ENCODE results near the gene ITLN1.

DNA sequence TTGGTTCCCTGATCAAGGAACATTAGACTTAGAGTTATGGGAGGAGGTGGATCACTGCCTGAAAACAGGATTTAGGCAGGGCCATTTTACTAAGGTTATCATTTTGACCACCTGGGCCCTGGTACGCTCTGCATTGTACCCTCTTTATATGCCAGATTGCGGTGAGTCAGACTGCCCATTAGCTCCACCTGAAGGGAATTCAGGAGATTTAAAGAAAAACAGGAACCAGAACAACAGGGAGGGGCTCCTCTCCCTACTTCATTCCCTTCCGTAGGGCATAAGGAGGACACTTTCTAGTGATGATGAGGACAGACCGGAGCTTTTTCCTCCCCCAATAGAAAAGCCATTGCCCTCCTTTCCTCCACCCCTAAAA lies 20.6 kb upstream of the ITLN1 start:
- TF ChIP-seq, protein P1, sequence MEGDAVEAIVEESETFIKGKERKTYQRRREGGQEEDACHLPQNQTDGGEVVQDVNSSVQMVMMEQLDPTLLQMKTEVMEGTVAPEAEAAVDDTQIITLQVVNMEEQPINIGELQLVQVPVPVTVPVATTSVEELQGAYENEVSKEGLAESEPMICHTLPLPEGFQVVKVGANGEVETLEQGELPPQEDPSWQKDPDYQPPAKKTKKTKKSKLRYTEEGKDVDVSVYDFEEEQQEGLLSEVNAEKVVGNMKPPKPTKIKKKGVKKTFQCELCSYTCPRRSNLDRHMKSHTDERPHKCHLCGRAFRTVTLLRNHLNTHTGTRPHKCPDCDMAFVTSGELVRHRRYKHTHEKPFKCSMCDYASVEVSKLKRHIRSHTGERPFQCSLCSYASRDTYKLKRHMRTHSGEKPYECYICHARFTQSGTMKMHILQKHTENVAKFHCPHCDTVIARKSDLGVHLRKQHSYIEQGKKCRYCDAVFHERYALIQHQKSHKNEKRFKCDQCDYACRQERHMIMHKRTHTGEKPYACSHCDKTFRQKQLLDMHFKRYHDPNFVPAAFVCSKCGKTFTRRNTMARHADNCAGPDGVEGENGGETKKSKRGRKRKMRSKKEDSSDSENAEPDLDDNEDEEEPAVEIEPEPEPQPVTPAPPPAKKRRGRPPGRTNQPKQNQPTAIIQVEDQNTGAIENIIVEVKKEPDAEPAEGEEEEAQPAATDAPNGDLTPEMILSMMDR (IDR thresholded peaks at IDR 0.05 in 4 of 5, conservative IDR thresholded peaks at IDR 0.05 in 1 of 5): no peak
- TF ChIP-seq POLR2A (IDR thresholded peaks at IDR 0.05): no peak

Measured in gastrocnemius medialis (tissue), 4 donors.